Measurements from ENCODE around the gene MAGEB2. TPM values are rescaled to one million over a fixed set of nuclear protein-coding genes. Genes with fewer than 3 reads are reported as not detected.

Gene MAGEB2
- total and polyA plus RNA-seq, 2 experiments from 2014 or later = 0.24 TPM; not detected in 1

GRCh38 chrX:30181353-30181752 lies 34.0 kb upstream of the MAGEB2 start:
- Histone ChIP-seq H3K27me3 (ENCODE audit: insufficient read depth) (no peaks in the 10 kb centered on the region), H3K36me3 (ENCODE audit: insufficient read depth) (no peaks in the 10 kb centered on the region), H3F3A (replicated peaks; ENCODE audit: low read depth) (no peaks in the 10 kb centered on the region), H3K27ac (ENCODE audit: low read depth) (no peak overlapping the region), H4K20me1 (replicated peaks; ENCODE audit: insufficient read depth) (no peaks in the 10 kb centered on the region), H3K9me2 (ENCODE audit: insufficient read depth) (no peaks in the 10 kb centered on the region), H3K79me2 (replicated peaks; ENCODE audit: insufficient read depth) (no peaks in the 10 kb centered on the region), H3K4me3 (no peak overlapping the region), H3K4me1 (ENCODE audit: insufficient read depth) (no peaks in the 10 kb centered on the region), H3K4me2 (no peak overlapping the region), H2AFZ (no peak overlapping the region)
- Mint-ChIP-seq H3K9me3 (no peaks in the 10 kb centered on the region; the same call in 2 of the 3 replicates), H3K4me1 (no peaks in the 10 kb centered on the region), H3K36me3 (ENCODE audit: low read depth) (no peaks in the 10 kb centered on the region), H3K27ac (no peak overlapping the region), H3K27me3 (ENCODE audit: insufficient read depth, low read depth, poor library complexity) (no peaks in the 10 kb centered on the region), H3K4me3 (no peak overlapping the region)
- no peak for ATAC-seq
- TF ChIP-seq JUNB (IDR thresholded peaks at IDR 0.05; ENCODE audit: unreplicated experiment) (no peak), ZNF114 (CRISPR knock-in tag; IDR thresholded peaks at IDR 0.05) (no peak), EZH2 (IDR thresholded peaks at IDR 0.05; ENCODE audit: low read depth, unreplicated experiment) (no peak), EZH2phosphoT487 (IDR thresholded peaks at IDR 0.05; ENCODE audit: unreplicated experiment) (no peak), CREB1 (CRISPR knock-in tag; IDR thresholded peaks at IDR 0.05; ENCODE audit: low read depth) (no peak), CTCF (conservative IDR thresholded peaks at IDR 0.05; ENCODE audit: low read depth in 2 of 2) (no peak), ZNF331 (CRISPR knock-in tag; IDR thresholded peaks at IDR 0.05; ENCODE audit: low read depth) (no peak), REST (IDR thresholded peaks at IDR 0.05; ENCODE audit: unreplicated experiment) (no peak)
- no peak for DNase-seq (ENCODE audit: low spot score)

GRCh38 chrX:30183554-30183953 lies 31.8 kb upstream of the MAGEB2 start:
- Mint-ChIP-seq H3K27ac (no peak overlapping the region), H3K9me3 (no peaks in the 10 kb centered on the region; the same call in 2 of the 3 replicates), H3K4me1 (no peaks in the 10 kb centered on the region), H3K36me3 (ENCODE audit: low read depth) (no peaks in the 10 kb centered on the region), H3K4me3 (no peak overlapping the region), H3K27me3 (ENCODE audit: insufficient read depth, low read depth, poor library complexity) (no peaks in the 10 kb centered on the region)
- H3K27ac ChIP-seq (ENCODE audit: low read depth) = no peak overlapping the region
- H2AFZ ChIP-seq = no peak overlapping the region
- H3K36me3 ChIP-seq (ENCODE audit: insufficient read depth) = no peaks in the 10 kb centered on the region
- H3K9me2 ChIP-seq (ENCODE audit: insufficient read depth) = no peaks in the 10 kb centered on the region
- H3F3A ChIP-seq (replicated peaks; ENCODE audit: low read depth) = no peaks in the 10 kb centered on the region
- ATAC-seq (no peak), DNase-seq (ENCODE audit: low spot score) (no peak)
- H3K4me1 ChIP-seq (ENCODE audit: insufficient read depth) = no peaks in the 10 kb centered on the region
- no peak overlapping the region for H3K4me2 ChIP-seq
- H3K27me3 ChIP-seq (ENCODE audit: insufficient read depth) = no peaks in the 10 kb centered on the region
- no peaks in the 10 kb centered on the region for H3K79me2 ChIP-seq (replicated peaks; ENCODE audit: insufficient read depth)
- H3K4me3 ChIP-seq = no peak overlapping the region
- H4K20me1 ChIP-seq (replicated peaks; ENCODE audit: insufficient read depth) = no peaks in the 10 kb centered on the region
- TF ChIP-seq ZNF462 (CRISPR knock-in tag; IDR thresholded peaks at IDR 0.05) = no peak

Measured in GM23338 (cell line).